Limb (tissue), 2 donors: ENCODE data around the gene CAMSAP1.

Experiments
- DNase-seq, 2 donors: peaks; one replicate each; pipeline ENCODE4 v3.0.0-alpha.2; 2016; ENCODE audit errors: extremely low spot score in 2 of 2

Gene CAMSAP1

GRCh38 chr9:135794057-135794335 is 113.3 kb downstream of the CAMSAP1 start:
- DNase-seq, result no peak

GRCh38 chr9:135793221-135794056 is 113.9 kb downstream of the CAMSAP1 start:
- no peak for DNase-seq

- no peak for DNase-seq
Observed at GRCh38 chr9:135792268-135793128, 114.8 kb downstream of the CAMSAP1 start.

GRCh38 chr9:135791431-135792267 is 115.7 kb downstream of the CAMSAP1 start:
- no peak for DNase-seq

GRCh38 chr9:135790850-135791249 is 116.5 kb downstream of the CAMSAP1 start:
- no peak for DNase-seq

- DNase-seq, result no peak
Observed at GRCh38 chr9:135790356-135790755, 117.0 kb downstream of the CAMSAP1 start.

- DNase-seq, result no peak
Observed at GRCh38 chr9:135789838-135790291, 117.5 kb downstream of the CAMSAP1 start.

GRCh38 chr9:135788576-135789300 is 118.6 kb downstream of the CAMSAP1 start:
- DNase-seq, result no peak

GRCh38 chr9:135787776-135788575 is 119.4 kb downstream of the CAMSAP1 start:
- no peak for DNase-seq

- DNase-seq, result no peak
Observed at GRCh38 chr9:135787317-135787716, 120.0 kb downstream of the CAMSAP1 start.

GRCh38 chr9:135786146-135786690 is 121.1 kb downstream of the CAMSAP1 start:
- DNase-seq, result no peak

- DNase-seq, result no peak
Observed at GRCh38 chr9:135785013-135785575, 122.3 kb downstream of the CAMSAP1 start.

GRCh38 chr9:135783540-135784245 is 123.7 kb downstream of the CAMSAP1 start:
- DNase-seq, result no peak

- no peak for DNase-seq
Observed at GRCh38 chr9:135782946-135783345, 124.4 kb downstream of the CAMSAP1 start.

GRCh38 chr9:135780626-135781025 is 126.7 kb downstream of the CAMSAP1 start:
- no peak for DNase-seq

- DNase-seq, result no peak
Observed at GRCh38 chr9:135780086-135780485, 127.3 kb downstream of the CAMSAP1 start.

- no peak for DNase-seq
Observed at GRCh38 chr9:135779571-135779970, 127.8 kb downstream of the CAMSAP1 start.

GRCh38 chr9:135778421-135778820 is 128.9 kb downstream of the CAMSAP1 start:
- DNase-seq, result no peak

- no peak for DNase-seq
Observed at GRCh38 chr9:135777623-135778177, 129.6 kb downstream of the CAMSAP1 start.
